ENCODE data around the gene UGT1A9. TPM values are rescaled to one million over a fixed set of nuclear protein-coding genes. Genes with fewer than 3 reads are reported as not detected.

The UGT1A9 gene
- total and polyA plus RNA-seq, 10 of the 15 experiments (the other 5 are each of a cell fraction or from before 2014, with no cell fraction given): 0.07 TPM; not detected in 9

- TF ChIP-seq ATF3 (IDR thresholded peaks at IDR 0.05; ENCODE audit: borderline replicate concordance, extremely low read depth, low read depth, low read length) (no peak), BCL3 (IDR thresholded peaks at IDR 0.05; ENCODE audit: borderline replicate concordance, insufficient read depth, low read depth, low read length, poor library complexity, severe bottlenecking) (no peak), HDGF (IDR thresholded peaks at IDR 0.05) (no peak), KDM1A (IDR thresholded peaks at IDR 0.05; ENCODE audit: borderline replicate concordance) (no peak), ZNF592 (IDR thresholded peaks at IDR 0.05) (no peak), SPI1 (IDR thresholded peaks at IDR 0.05; ENCODE audit: borderline replicate concordance, insufficient read depth, low read depth, low read length) (no peak), ZBTB40 (IDR thresholded peaks at IDR 0.05; ENCODE audit: borderline replicate concordance) (no peak), CHD4 (IDR thresholded peaks at IDR 0.05) (no peak)
Observed at GRCh38 chr2:233668605-233669260, 3.0 kb upstream of the UGT1A9 start (continued).
